ENCODE data around the gene ZNF227. TPM values are rescaled to one million over a fixed set of nuclear protein-coding genes. Genes with fewer than 3 reads are reported as not detected.
"Not testable (repeated sequence)": the region's sequence is repeated elsewhere in the genome, so short reads cannot be mapped to it uniquely, and the experiment has no call there.

The ZNF227 gene
- polyA plus RNA-seq, 1 donor: 12.9 TPM

GRCh38 chr19:44236384-44236783, 24.1 kb downstream of the ZNF227 start:
- DNase-seq (ENCODE audit: low read depth): no peak

DNA sequence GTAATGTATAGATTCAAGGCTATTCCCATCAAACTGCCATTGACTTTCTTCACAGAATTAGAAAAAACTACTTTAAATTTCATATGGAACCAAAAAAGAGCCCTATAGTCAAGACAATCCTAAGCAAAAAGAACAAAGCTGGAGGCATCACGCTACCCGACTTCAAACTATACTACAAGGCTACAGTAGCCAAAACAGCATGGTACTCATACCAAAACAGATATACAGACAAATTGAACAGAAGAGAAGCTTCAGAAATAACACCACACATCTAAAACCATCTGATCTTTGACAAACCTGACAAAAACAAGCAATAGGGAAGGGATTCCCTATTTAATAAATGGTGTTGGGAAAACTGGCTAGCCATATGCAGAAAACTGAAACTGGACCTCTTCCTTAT, 40.0 kb downstream of the ZNF227 start:
- not testable (repeated sequence) for DNase-seq (ENCODE audit: low read depth)

DNA sequence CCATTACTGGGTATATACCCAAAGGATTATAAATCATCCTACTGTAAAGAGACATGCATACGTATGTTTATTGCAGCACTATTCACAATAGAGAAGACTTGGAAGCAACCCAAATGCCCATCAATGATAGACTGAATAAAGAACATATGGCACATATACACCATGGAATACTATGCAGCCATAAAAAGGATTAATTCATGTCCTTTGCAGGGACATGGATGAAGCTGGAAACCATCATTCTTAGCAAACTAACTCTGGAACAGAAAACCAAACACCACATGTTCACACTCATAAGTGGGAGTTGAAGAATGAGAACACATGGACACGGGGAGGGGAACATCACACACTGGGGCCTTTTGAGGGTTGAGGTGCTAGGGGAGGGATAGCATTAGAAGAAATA, 41.1 kb downstream of the ZNF227 start:
- DNase-seq (ENCODE audit: low read depth): not testable (repeated sequence)

DNA sequence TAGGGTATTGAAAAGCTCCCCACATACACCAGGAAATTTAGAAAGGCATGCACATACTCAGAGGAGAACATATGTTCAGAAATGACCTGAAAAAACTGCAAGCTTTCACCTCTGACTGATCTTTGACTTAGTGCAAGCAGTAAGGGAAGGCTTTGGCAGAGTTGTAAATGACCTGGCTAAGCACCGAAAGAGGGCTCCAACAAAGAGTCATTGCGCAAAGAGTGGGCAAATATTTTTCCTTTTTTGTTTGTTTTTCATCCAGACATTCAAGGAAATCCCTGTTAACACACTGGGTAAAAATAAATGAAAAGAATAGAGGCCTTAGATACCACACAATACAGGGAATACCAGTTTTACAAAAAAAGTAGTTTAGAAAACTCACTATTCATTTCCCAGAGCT, 42.2 kb downstream of the ZNF227 start:
- no peak for DNase-seq (ENCODE audit: low read depth)

DNA sequence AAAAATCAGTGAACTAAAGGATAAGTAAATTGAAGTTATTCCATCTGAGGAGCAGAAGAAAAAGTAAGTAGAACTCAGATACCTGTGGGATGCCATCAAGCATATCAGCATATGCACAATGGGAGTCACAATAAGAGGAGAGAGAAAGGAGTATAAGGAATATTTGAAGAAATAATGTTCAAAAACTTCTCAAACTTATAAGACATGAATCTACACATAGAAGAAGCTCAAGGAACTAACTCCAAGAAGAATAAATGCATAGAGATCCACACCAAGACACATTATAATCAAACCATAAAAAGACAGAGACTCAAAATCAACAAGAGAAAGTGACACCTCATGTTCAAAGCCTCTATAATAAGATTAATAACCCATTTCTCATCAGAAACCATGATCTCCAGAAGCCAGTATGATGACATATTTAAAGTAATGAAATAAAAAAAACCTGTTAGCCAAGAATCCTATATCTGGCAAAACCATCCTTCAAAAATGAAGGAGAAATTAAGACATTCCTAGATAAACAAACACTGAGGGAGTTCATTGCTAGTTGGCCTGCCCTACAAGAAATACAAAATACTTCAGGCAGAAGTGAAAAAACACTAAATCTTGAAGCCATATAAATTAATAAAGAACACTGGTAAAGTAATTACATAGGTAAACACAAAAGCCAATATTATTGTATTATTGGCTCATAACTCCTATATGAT, 43.5 kb downstream of the ZNF227 start:
- DNase-seq (ENCODE audit: low read depth): no peak

DNA sequence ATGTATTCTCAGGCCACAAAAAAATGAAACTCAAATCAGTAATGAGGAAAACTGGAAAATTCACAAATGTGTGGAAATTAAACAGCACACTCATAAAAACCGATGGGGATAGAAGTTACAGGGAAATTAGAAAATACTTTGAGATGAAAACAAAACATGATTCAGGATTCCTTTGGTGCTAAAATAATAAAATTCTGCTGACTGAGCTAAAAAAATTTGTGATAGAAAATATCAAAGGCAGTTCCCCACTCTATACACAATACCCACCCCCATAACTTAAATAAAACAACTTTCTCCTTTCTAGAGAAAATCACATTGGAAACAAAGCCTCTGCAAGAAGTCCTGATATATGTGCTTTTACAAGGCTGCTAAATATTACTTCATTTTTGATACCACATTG, 45.8 kb downstream of the ZNF227 start:
- no peak for DNase-seq (ENCODE audit: low read depth)

- no peak for DNase-seq (ENCODE audit: low read depth)
These were observed 46.6 kb downstream of the ZNF227 start for GRCh38 chr19:44258835-44259413.

DNA sequence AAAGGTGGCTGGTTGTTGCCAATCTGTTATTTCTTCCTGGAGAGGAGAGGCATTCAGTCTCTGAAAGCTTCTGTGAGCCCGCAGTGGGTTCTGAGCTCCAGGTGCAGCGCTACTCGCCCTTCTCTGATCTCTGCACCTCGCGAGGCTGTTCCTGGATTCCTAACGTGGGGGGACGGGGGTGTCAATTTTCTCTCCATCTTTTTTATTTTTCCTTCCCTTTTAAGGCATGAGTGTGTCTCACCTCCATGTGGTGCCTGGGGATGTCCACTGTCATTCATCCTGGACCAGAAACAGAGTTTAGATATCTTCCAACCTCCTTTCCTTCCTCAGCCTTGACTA, 48.0 kb downstream of the ZNF227 start:
- no peak for DNase-seq (ENCODE audit: low read depth)

- no peak for DNase-seq (ENCODE audit: low read depth)
These were observed 48.5 kb downstream of the ZNF227 start for GRCh38 chr19:44260695-44261446.

GRCh38 chr19:44277331-44277730, 65.0 kb downstream of the ZNF227 start:
- no peak for DNase-seq (ENCODE audit: low read depth)

GRCh38 chr19:44278181-44278690, 65.9 kb downstream of the ZNF227 start:
- no peak for DNase-seq (ENCODE audit: low read depth)

- no peak for DNase-seq (ENCODE audit: low read depth)
These were observed 68.6 kb downstream of the ZNF227 start for GRCh38 chr19:44280916-44281315.

DNA sequence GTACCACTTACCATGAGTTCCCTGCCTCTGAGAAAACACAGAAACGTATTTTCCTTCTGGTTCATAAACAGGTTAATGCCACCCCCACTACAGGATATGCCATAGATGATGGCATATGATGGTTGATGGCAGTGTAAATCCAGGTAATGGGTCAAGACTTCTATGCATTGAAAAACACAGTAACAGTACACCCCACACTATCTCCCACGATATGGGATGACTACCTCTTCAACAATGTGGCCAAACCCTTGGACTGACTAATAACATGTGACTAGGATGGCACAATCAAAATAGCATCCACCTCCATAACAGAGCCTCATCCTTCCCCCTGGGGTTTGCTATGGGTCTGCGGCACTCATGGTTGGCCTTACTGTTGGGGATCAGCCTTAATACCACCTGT, 70.5 kb downstream of the ZNF227 start:
- no peak for DNase-seq (ENCODE audit: low read depth)

- DNase-seq (ENCODE audit: low read depth): no peak
These were observed 72.6 kb downstream of the ZNF227 start for GRCh38 chr19:44284968-44285367.

Other genes starting within 250 kb of the ZNF227 start
- 7.0 TPM for gene ZNF155, start 228.3 kb upstream of the ZNF227 start, polyA plus RNA-seq (ENCODE audit: insufficient read length)
- gene ZNF230, start 209.6 kb upstream of the ZNF227 start, polyA plus RNA-seq (ENCODE audit: insufficient read length): 2.9 TPM
- 4.7 TPM for gene ZNF222, start 187.2 kb upstream of the ZNF227 start, polyA plus RNA-seq (ENCODE audit: insufficient read length)
- 4.7 TPM for gene ZNF223, start 160.5 kb upstream of the ZNF227 start, polyA plus RNA-seq (ENCODE audit: insufficient read length)
- gene ZNF284, start 140.4 kb upstream of the ZNF227 start, polyA plus RNA-seq (ENCODE audit: insufficient read length): 2.6 TPM
- gene ZNF224, start 118.2 kb upstream of the ZNF227 start, polyA plus RNA-seq (ENCODE audit: insufficient read length): 16.8 TPM
- 4.0 TPM for gene ZNF225, start 99.1 kb upstream of the ZNF227 start, polyA plus RNA-seq (ENCODE audit: insufficient read length)
- 9.4 TPM for gene ZNF234, start 71.0 kb upstream of the ZNF227 start, polyA plus RNA-seq (ENCODE audit: insufficient read length)
- gene ZNF226, start 47.4 kb upstream of the ZNF227 start, polyA plus RNA-seq (ENCODE audit: insufficient read length): 12.4 TPM
- gene ZNF233, start 47.4 kb downstream of the ZNF227 start, polyA plus RNA-seq (ENCODE audit: insufficient read length): 2.7 TPM
- 5.4 TPM for gene ZNF235, start 92.5 kb downstream of the ZNF227 start, polyA plus RNA-seq (ENCODE audit: insufficient read length)
- gene ZNF112, start 144.1 kb downstream of the ZNF227 start, polyA plus RNA-seq (ENCODE audit: insufficient read length): 5.0 TPM
- 6.3 TPM for gene ZNF285, start 189.1 kb downstream of the ZNF227 start, polyA plus RNA-seq (ENCODE audit: insufficient read length)
- gene ZNF229, start 235.9 kb downstream of the ZNF227 start, polyA plus RNA-seq (ENCODE audit: insufficient read length): 4.8 TPM

All from forelimb muscle (tissue), 1 donor.